GM19395 (cell line): ENCODE results near the gene POLR2F.

Experiments used
- ATAC-seq: cut with Tn5 transposase; IDR thresholded peaks from one replicate; pipeline ENCODE4 v1.9.1; 2021; ENCODE audit warnings: mild to moderate bottlenecking, moderate library complexity; ENCODE audit not compliant: unreplicated experiment

The POLR2F gene

DNA sequence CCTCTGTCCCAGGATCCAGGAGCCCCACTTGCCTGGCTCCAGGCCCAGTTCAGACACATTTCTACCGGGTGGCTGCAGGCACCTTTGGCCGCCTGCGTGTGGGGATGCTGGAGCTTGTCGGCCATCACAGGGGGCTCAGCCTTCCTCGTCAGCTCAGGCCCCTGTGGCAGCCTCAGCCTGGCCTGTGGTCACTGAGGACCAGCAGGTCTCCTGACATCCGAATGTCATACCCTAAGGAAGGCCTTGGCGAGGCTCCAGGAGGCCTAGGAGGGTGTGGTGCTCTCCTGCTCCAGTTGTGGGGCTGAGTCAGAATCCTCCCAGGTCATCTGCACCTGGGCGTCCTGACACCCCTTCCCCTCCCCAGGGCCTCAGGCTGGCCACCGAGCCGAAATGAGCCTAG, 45.7 kb downstream of the POLR2F start:
- no peak for ATAC-seq

DNA sequence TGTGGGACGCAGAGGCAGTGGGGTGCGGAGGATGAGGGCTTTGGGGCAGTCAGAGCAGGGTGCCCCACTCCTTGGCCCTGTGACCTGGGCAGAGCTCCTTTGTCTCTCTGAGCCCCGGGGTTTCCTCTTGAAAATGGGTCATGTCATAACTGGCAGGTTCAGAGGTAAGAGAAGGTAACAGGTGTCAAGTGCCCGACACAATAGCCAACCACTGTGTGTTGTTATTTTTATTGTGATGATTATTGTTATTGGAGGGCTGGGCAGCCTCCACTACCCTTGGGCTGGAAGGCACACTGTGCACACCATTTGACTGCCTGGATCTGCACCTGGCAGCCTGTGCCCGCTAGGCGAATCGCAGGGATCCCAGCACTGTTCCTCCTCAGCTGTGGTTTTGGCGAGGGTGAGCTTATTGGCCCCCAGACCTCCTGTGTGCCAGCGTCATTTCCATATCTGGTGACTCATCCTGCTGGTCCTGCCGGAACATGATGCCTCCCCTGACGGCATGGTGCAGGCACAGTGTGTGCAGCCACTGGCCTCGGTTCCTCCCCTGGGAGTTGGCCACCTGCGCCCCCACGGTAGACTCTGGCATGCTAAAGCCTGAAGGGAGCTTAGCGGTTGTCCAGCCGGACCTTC, 46.3 kb downstream of the POLR2F start:
- no peak for ATAC-seq

DNA sequence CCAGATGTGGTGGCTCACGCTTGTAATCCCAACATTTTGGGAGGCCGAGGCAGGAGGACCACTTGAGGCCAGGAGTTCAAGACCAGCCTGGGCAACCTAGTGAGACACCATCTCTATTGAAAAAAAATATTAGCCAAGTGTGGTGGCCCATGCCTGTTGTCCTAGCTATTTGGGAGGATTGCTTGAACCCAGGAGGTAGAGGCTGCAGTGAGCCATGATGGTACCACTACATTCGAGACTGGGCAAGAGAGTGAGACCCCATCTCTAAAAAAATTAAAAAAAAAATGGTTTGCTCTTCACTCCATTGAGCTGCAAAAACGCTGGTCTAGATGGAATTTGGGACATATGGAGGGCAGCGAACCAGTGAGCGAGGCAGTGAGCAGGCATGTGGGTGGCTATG, 52.4 kb downstream of the POLR2F start:
- no peak for ATAC-seq

DNA sequence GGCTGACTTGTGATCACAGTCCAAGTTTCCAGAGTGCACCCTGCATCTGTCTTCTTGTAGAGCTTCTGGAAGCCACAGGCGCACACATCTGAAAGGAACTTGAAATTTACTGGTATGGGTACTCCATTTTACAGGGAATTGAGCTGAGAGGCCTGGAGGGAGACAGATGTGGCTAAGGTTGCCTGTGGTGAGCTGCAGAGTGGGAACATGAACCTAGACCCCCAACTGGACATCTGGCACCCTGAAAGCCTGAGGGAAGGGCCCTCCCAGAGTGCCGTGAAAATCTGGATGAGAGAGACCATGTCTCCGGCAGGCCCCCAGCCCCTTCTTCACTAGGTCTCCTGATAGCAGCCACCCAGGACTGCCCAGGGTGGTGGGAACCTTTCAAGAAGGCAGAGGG, 53.4 kb downstream of the POLR2F start:
- no peak for ATAC-seq

DNA sequence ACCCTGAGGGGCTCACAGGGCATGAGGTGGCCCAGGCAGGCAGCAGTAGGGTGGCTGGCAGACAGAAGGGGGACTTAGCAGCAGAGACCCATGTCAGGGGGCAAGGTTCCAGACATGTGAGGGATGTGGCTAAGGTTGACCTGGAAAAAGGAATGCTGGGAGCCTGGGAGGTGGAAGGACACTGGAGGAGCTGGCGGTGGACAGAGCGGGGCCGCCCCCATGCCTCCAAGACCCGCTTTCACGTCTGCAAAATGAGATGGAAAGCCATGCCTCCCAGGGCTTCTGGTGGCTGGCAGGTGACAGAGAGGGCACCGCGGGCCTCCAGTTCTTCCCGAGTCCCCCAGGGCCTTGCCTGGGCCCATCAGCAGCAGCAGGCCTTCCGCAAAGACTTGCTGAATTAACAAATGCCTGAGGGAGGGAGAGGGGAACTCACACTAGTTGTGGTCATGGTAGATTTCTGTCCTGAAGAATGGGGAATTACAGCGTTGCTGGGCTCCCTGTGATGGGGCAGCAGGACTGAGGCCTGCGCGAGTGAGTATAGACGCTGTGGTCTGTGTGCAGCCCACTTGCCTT, 53.9 kb downstream of the POLR2F start:
- ATAC-seq: no peak

DNA sequence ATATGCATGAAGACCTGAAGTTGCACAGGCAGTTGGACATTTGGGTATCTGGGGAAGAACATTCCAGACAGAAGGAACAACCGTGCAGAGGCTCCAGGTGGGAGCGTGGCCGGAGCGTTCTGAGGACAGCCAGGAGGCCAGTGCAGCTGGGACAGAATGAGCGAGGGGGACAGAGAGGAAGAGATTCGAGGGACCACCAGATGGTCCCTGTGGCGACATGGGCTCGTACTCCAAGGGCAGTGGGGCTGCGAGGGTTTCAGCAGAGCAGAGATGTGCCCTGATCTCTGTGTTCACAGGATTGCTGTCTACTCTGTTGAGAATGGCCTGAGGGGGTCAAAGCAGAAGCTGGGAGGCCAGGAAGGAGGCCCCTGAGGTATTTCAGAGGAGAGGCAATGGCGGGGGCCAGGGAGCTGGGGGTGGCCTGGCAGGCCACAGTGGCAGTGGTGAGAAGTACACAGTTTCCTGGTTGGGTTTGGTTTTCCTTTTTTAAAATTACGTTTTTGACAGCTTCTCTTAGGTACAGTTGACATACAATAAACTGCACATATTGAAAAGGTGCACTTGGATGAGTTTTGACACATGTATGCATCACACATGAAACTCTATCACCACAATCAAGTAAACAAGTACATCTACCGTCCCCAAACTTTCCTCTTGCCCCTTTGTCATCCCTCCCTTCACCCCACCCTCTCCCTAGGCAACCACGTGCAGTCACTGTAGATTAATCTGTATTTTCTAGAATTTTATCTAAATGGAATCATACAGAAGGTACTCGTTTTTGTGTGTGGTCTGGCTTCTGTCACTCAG, 55.7 kb downstream of the POLR2F start:
- ATAC-seq: no peak

DNA sequence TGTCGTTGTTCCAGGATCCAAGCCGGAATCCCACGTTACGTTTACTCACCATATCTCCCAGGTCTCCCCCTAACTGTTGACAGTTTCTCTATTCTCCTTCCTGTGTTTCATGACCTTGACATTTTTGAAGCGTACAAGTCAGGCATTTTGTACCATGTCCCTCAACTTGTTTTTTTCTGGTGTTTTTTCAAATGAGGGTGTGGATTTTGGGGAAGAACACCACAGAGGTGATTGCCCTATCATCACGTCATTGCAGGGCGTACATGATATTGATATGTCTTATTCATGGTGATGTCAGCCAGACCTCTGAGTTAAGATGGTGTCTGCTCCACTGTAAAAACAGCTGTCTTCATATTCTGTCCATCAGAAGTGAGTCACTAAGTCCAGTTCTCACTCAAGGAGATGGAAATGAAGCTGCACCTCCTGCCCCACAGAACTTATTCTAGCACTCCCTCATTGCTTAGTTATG, 59.1 kb downstream of the POLR2F start:
- no peak for ATAC-seq

DNA sequence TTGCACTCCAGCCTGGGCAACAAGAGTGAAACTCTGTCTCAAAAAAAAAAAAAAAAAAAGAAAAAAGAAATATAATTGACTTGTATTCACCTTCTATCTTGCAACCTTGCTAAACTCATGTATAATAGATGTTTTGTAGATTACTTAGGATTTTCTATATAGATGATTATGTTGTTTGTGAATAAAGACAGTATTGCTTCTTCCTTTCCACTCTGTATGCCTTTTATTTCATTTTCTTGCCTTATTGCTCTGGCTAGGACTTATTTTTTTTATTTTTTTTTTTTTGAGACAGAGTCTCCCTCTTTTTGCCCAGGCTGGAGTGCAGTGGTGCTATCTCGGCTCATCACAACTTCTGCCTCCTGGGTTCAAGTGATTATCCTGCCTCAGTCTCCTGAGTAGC, 60.6 kb downstream of the POLR2F start:
- ATAC-seq: no peak

DNA sequence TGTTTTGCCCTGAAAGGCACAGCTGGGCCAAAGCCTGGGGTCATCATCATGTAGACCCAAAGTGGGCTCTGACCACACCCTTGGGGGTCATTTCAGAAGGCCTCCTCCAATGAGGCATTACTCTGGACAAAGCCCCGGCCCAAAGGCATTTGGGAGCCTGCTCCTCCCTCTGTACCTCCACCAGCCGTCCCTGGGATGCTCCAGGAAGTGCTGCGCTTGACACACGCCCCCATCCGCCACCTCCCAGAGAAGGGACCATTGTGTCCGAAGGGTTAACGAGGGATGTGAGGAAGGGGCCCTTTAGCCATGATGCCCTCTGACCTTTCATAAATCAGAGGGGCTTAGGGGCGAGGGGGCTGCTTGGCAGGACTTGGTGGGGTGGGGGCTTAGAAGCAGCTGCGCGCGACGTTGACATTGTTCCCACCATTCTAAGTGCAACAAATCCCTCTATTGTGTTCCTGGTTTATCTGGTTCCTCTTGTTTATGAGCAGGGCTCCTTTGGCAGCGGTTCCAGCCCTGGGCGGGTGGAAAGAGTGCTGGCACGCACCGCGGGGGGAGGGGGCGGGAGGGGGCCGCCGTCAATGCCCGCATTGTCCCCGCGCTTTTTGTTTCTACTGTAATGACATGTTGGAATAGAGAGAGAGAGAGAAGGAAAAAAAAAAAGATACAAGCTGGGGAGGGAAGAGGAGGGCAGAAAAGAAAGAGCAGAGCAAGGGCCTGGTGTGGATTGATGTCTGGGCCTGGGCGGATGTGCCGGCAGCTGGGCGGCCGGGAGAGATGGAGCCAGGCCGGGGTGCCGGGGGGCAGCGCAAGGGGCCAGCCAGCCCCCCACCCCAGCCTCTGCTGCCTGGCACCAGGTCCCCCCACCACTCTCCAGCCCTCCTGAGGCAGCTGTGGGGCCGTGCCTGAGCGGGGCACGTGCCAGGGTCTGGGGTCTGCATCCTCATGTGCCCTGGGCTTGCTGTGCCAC, 63.0 kb downstream of the POLR2F start:
- ATAC-seq: no peak

DNA sequence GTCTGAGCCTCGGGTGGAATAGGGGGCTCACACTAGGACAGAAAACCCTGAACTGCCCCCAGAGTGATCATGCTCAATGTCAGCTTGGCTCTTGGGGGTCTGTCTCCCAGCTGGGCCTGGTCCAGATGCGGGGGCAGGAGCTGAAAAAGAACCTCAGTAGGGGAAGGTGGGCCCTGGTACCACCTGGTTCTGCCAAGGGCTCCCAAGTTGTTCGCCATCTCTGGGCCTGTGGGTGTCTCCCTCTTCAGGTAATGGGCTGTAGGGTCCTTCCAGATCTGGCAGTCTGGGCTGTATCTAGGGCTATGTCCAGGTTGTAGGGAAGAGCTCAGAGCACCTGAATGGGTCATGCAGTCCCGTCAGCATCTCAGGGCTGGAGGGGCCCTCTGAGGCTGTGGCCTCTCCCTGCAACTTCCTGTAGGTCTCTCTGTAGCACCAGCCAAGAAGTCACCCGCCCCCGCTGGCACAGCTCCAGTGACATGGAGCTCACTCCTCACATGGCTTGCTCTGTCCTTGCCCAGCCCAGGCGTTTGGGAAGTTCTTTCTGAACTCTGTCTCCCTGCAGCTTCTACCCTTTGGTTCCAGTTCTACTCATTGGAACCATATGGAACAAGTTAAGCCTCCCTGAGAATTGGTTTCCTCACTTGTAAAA, 63.9 kb downstream of the POLR2F start:
- ATAC-seq: no peak

DNA sequence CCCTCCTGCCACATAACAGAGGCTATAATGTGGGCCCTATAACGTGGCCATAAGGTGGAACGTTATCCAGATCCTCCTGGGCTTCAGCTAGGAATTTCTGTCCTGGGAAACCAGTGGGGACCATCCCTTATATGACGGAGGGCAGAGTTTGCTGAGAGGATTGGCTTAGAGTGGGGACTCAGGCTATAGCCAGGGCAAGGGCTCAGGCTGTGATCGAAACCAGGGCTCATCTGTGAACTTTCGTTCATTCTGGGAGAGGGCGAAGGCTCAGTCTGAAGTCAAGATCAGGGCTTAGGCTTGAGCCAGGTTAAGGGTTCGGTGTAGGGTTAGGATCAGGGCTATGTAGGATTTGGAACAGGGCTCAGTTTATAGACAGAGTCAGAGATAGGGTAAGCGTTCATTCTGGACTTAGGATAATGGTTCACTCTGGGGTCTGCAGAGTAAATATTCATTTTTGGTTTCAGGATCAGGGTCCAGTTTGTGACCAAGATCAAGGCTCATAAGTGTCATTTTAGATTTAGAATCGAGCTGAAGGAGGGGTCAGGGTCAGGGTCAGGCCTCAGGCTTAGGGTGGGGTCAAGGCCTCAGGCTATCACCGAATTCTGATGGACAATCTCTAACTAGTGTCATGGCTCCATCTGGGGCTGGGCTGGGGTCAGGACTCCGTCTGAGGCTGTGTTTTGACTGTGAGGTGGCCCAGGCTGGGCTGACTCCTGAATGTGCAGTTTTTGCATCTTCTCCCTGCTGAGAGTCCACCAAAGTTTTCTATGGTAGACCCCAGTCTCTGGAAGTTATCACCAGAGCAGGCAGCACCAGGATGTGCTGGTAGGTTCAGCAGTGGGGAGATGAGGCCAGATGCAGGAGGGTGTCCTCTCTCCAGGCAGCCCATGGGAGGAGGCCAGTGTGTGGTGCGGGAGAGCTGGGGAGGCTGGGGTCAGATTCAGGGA, 64.7 kb downstream of the POLR2F start:
- ATAC-seq: no peak
